ENCODE data around the gene KLHDC2. TPM values are rescaled to one million over a fixed set of nuclear protein-coding genes. Genes with fewer than 3 reads are reported as not detected.
"Not testable (repeated sequence)": the region's sequence is repeated elsewhere in the genome, so short reads cannot be mapped to it uniquely, and the experiment has no call there.

The KLHDC2 gene
- polyA plus RNA-seq, 1 experiment: 81.6 TPM

DNA sequence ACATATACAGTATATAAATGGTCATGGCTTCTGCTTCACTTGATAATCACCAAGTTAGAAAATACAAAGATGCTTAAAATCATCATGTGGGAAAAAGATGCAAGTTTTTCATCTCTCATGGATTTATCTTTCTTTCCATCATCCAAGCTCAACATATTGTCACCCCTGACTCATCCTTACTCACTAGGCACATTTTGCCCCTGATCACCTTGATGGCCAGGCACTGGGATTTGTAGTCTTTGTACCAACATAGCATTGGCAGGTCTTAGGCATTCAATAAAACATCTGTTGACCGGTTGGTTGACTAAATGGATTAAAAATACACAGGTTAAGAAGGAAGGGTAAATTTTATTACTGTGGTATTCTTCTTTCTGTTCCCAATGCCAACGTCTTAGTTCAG is 28.1 kb downstream of the KLHDC2 start:
- H3K9me3 ChIP-seq (ENCODE audit: control insufficient read depth, insufficient read depth, low read length): no peaks in the 10 kb centered on the region
- no peak overlapping the region for H3K27ac ChIP-seq (ENCODE audit: low read depth, low read length)
- CTCF ChIA-PET: no interaction called here
- no peak overlapping the region for H3K4me3 ChIP-seq (ENCODE audit: low read depth, low read length)
- POLR2A ChIA-PET: no interaction called here
- no peak for DNase-seq (ENCODE audit: low read depth, low spot score)
- no peaks in the 10 kb centered on the region for H3K27me3 ChIP-seq (ENCODE audit: control insufficient read depth, insufficient read depth, low read length)
- TF ChIP-seq, protein P1, sequence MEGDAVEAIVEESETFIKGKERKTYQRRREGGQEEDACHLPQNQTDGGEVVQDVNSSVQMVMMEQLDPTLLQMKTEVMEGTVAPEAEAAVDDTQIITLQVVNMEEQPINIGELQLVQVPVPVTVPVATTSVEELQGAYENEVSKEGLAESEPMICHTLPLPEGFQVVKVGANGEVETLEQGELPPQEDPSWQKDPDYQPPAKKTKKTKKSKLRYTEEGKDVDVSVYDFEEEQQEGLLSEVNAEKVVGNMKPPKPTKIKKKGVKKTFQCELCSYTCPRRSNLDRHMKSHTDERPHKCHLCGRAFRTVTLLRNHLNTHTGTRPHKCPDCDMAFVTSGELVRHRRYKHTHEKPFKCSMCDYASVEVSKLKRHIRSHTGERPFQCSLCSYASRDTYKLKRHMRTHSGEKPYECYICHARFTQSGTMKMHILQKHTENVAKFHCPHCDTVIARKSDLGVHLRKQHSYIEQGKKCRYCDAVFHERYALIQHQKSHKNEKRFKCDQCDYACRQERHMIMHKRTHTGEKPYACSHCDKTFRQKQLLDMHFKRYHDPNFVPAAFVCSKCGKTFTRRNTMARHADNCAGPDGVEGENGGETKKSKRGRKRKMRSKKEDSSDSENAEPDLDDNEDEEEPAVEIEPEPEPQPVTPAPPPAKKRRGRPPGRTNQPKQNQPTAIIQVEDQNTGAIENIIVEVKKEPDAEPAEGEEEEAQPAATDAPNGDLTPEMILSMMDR (IDR thresholded peaks at IDR 0.05; ENCODE audit: low read depth, low read length): no peak

DNA sequence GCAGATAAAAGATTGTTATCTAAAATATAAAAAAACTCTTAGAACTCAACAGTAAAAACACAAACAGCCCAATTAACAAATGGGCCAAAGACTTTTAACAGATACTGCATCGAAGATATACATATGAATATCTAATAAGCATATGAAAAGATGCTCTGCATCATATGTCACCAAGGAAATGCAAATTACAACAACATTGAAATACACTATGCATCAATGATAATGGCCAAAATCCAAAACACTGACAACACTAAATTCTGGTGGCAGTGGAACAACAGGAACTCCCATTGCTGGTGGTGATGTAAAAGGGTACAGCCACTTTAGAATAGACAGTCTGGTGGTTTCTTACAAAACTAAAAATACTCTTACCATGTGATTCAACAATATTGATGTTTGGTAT is 40.8 kb downstream of the KLHDC2 start:
- no peak overlapping the region for H3K27ac ChIP-seq (ENCODE audit: low read depth, low read length)
- TF ChIP-seq, protein P1 (IDR thresholded peaks at IDR 0.05; ENCODE audit: low read depth, low read length): no peak
- ChIA-PET POLR2A (interaction anchor here (0.7 kb wide), 1 partner anchor 222 kb away, joined by 3 read pairs; no protein-coding TSS in a partner anchor), CTCF (no interaction called here)
- no peaks in the 10 kb centered on the region for H3K27me3 ChIP-seq (ENCODE audit: control insufficient read depth, insufficient read depth, low read length)
- DNase-seq (ENCODE audit: low read depth, low spot score): no peak
- peaks cover 3% of the 10 kb centered on the region; the same call in 1 of the 2 replicates for H3K9me3 ChIP-seq (ENCODE audit: control insufficient read depth, insufficient read depth, low read length)
- H3K4me3 ChIP-seq (ENCODE audit: low read depth, low read length): no peak overlapping the region

DNA sequence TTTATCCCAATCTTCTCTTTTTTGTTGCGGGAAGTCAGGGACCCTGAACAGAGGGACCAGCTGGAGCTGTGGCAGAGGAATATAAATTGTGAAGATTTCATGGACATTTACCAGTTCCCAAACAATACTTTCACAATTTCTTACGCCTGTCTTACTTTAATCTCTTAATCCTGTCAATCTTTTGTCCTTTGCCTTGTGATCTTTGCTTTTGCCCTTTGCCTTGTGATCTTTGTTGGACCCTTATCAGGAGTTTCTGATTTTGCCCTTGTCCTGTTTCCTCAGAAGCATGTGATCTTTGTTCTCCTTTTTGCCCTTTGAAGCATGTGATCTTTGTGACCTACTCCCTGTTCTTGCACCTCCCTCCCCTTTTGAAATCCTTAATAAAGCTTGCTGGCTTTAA is 48.2 kb downstream of the KLHDC2 start:
- H3K27me3 ChIP-seq (ENCODE audit: control insufficient read depth, insufficient read depth, low read length); CTCF ChIA-PET; H3K4me3 ChIP-seq (ENCODE audit: low read depth, low read length); POLR2A ChIA-PET; DNase-seq (ENCODE audit: low read depth, low spot score); H3K27ac ChIP-seq (ENCODE audit: low read depth, low read length): not testable (repeated sequence)
- H3K9me3 ChIP-seq (ENCODE audit: control insufficient read depth, insufficient read depth, low read length): peaks cover 10% of the 10 kb centered on the region; the same call in 1 of the 2 replicates

DNA sequence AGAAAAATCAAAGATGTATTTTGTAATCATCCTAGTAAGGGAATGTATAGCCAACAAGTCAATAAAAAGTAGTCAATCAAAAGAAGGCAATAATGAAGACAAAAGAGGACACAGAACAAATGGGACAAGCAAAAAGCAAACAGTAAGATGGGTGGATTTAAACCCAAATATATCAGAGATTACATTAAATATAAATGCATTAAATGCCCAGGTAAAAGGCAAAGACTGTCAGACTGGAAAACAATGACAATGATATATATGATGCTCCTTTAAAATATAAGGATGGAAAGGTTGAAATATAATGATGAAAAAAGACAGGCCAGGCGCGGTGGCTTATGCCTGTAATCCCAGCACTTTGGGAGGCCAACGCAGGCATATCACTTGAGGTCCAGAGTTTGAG is 48.9 kb downstream of the KLHDC2 start:
- CTCF ChIA-PET: no interaction called here
- TF ChIP-seq, protein P1 (IDR thresholded peaks at IDR 0.05; ENCODE audit: low read depth, low read length): no peak
- Histone ChIP-seq H3K9me3 (ENCODE audit: control insufficient read depth, insufficient read depth, low read length) (peaks cover 10% of the 10 kb centered on the region; the same call in 1 of the 2 replicates), H3K27me3 (ENCODE audit: control insufficient read depth, insufficient read depth, low read length) (no peaks in the 10 kb centered on the region), H3K4me3 (ENCODE audit: low read depth, low read length) (no peak overlapping the region), H3K27ac (ENCODE audit: low read depth, low read length) (no peak overlapping the region)
- DNase-seq (ENCODE audit: low read depth, low spot score): no peak
- POLR2A ChIA-PET: no interaction called here

DNA sequence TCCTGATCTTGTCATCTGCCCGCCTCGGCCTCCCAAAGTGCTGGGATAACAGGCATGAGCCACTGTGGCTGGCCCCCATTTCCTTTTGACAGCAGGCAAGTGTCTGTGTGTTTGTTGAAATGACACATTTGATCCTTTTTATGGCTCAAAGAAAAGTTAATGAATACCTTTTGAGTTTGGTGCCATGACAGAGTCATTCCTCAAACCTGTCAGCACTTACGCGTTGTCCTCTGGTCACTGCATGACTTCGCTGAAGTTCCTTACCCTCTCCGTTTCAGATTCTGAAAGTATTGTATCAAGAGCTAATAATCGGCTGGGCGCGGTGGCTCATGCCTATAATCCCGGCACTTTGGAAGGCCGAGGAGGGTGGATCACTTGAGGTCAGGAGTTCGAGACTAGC is 52.2 kb downstream of the KLHDC2 start:
- H3K4me3 ChIP-seq (ENCODE audit: low read depth, low read length): no peak overlapping the region
- no peaks in the 10 kb centered on the region for H3K27me3 ChIP-seq (ENCODE audit: control insufficient read depth, insufficient read depth, low read length)
- peaks cover 8% of the 10 kb centered on the region; the same call in 1 of the 2 replicates for H3K9me3 ChIP-seq (ENCODE audit: control insufficient read depth, insufficient read depth, low read length)
- ChIA-PET POLR2A (no interaction called here), CTCF (no interaction called here)
- TF ChIP-seq, protein P1 (IDR thresholded peaks at IDR 0.05; ENCODE audit: low read depth, low read length): no peak
- DNase-seq (ENCODE audit: low read depth, low spot score): no peak
- no peak overlapping the region for H3K27ac ChIP-seq (ENCODE audit: low read depth, low read length)

DNA sequence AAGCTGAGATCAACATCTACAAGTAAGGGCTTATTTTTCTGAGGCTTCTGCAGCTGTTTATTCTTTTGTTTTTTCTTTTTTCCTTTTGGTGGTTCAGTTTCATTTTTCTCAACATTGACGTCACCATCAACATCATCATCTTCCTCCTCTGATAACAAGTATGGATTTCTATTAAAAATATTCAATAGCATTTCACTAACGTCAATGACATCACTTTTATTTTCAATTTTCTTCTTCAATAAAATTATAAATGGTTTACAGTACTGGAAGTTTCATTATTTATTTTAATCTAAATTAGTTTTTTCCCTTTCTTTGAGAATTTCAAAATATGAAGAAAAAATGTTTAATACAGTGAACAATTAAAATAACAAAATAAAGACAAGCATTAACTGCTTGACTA is 60.7 kb downstream of the KLHDC2 start:
- Histone ChIP-seq H3K9me3 (ENCODE audit: control insufficient read depth, insufficient read depth, low read length) (no peaks in the 10 kb centered on the region), H3K27me3 (ENCODE audit: control insufficient read depth, insufficient read depth, low read length) (no peaks in the 10 kb centered on the region), H3K4me3 (ENCODE audit: low read depth, low read length) (no peak overlapping the region), H3K27ac (ENCODE audit: low read depth, low read length) (no peak overlapping the region)
- TF ChIP-seq, protein P1 (IDR thresholded peaks at IDR 0.05; ENCODE audit: low read depth, low read length): no peak
- DNase-seq (ENCODE audit: low read depth, low spot score): no peak
- CTCF ChIA-PET: interaction anchor here (0.9 to 3.1 kb wide), 4 partner anchors 14 to 367 kb away, joined by 3 to 12 read pairs (median 6); no protein-coding TSS in a partner anchor
- POLR2A ChIA-PET: no interaction called here

Data from AG04450 (cell line).